KOPT-K1 (cell line): ENCODE results near the gene TSPAN17.

ENCODE experiments used
- H3K27ac ChIP-seq: fragments of 200-600 bp; sonication (generic); 2 replicates; pipeline ENCODE4 v1.5.1; 2016; ENCODE audit warnings: antibody characterized with exemption, mild to moderate bottlenecking, low read depth, low read length; ENCODE audit not compliant: poor library complexity, severe bottlenecking
- H3K36me3 ChIP-seq: fragments of 200-600 bp; sonication (generic); 2 replicates; pipeline ENCODE4 v1.5.1; 2017; ENCODE audit warnings: antibody characterized with exemption, mild to moderate bottlenecking, low read length, moderate library complexity; ENCODE audit not compliant: insufficient read depth
- H3K9me3 ChIP-seq: fragments of 200-600 bp; sonication (generic); 2 replicates; pipeline ENCODE4 v1.5.1; 2017; ENCODE audit warnings: antibody characterized with exemption, low read length, mild to moderate bottlenecking; ENCODE audit not compliant: insufficient read depth, poor library complexity, severe bottlenecking

The TSPAN17 gene

DNA sequence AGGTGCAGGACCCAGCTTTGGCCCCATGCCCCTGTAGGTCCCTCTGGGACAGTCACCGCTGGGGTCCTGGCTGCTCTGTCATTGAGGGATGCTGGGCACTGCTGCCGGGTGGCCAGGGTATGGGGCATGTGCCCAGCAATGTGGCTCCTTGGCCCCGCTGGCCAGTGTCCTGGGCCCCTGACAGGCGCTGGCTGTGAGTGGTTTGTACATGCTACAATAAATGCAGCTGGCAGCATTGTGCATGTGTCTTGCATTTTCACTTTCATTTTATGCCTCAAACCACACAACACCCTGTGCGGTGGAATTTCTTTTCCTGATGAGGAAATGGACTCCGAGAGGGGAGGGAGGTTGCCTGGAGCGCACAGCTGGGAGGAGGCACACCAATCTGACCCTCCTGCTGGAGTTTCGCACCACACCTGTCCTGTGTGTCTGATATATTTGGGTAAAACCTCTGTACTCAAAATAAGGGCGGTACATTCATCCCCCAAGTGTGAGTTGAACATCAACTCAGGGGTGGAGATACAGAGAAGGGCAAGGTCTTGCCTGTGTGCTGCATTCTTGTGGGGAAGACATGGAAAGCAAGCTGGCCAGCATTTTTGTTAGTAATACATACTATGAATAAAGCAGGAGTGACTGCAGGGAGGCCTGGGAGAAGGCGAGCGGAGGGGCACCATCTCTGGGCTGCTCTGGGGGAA, 11.7 kb downstream of the TSPAN17 start:
- Histone ChIP-seq H3K9me3 (no peaks in the 10 kb centered on the region), H3K27ac (peak overlapping the region; percentile 40), H3K36me3 (no peaks in the 10 kb centered on the region)

DNA sequence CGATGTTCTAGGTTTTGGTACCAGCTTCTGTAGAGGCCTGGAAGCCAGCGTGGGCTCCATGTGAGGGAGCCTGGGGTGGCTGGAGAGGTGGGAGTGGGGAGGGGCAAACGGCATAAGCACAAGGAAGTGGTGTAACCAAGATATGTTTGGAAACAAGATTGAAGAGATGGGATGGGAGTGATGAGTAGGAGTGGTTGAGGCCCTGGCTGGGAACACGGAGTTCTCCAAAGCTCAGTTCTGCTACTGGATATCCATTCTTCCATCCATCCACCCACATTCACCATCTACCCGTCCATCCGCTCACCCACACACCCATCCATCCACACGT, 12.2 kb downstream of the TSPAN17 start:
- Histone ChIP-seq H3K36me3 (no peaks in the 10 kb centered on the region), H3K9me3 (no peaks in the 10 kb centered on the region), H3K27ac (peak overlapping the region; percentile 40)

DNA sequence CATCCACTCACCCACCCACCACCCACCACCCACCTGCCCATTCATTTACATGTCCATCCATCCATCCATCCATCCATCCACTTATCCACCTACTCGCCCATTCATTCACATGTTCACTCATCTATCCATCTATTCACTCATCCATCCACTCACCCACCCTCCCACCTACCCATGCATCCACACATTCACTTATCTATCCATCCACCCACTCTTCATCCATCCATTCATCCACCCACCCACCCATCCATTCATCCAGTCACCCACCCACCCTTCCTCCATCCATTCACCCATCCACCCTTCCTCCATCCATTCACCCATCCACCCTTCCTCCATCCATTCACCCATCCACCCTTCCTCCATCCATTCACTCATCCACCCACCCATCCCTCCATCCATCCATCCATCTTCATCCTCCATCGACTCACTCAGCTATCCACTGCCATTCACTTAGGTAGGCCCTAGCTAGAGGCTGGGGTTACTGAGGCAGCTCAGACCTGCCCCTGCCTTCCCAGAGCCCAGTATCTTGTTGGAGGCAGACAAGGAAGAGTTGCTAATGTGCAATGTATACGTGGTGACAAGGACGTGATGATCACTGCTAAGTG, 12.7 kb downstream of the TSPAN17 start:
- Histone ChIP-seq H3K27ac (no peak overlapping the region), H3K9me3 (no peaks in the 10 kb centered on the region), H3K36me3 (no peaks in the 10 kb centered on the region)

DNA sequence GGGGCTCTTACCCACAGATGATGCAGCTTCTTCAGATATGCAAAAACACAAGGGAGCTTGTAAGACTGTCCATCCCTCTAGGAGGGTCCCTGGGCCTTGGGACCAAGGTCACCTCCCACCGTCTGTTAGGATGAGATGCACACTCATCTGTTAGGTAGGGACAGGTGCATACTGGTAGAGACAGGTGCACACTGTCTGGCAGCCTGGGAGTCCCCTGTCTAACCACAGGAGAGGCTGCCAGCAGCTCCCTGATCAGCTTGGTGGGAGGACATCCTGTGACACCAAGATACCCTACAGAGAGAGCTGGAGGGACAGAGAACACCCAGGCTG, 13.2 kb downstream of the TSPAN17 start:
- no peaks in the 10 kb centered on the region for H3K9me3 ChIP-seq
- no peaks in the 10 kb centered on the region for H3K36me3 ChIP-seq
- H3K27ac ChIP-seq: no peak overlapping the region

DNA sequence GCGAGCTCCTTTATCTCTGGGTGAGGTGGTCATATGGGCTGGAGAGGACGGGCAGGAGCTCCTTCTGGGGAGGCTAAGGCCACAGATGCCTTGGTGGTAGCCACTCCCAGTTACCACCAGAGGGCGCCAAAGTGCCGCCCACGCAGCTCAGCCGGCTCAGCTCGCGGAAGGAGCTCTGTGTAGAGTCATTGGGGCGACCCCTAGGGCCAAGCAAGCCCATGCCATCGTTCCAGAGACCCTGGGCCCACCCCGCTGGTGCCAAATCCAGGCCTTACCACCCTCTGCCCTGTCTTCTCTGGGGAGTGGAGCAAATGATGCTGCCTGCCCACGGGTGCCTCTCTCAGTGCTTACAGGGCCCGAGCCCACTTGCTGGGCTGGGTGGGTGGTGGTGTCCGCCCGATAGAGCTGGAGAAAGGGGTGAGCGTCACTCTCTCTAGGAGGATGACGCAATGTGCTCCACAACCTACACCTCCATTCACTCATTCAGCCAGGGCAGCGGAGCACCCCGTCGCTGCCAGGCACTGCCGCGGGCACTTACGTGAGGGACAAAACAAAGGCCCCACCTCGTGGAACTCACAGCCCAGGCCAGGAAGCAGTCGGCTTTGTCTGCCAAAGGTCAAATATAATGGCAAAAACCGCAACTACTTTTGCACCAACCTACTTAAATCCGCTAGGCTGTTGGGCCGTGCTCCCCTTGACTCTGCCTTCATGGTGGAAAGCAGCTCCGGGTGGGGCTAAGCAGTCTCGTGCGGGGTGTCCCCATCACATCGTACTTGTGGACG, 13.8 kb downstream of the TSPAN17 start:
- Histone ChIP-seq H3K9me3 (no peaks in the 10 kb centered on the region), H3K27ac (no peak overlapping the region), H3K36me3 (no peaks in the 10 kb centered on the region)

DNA sequence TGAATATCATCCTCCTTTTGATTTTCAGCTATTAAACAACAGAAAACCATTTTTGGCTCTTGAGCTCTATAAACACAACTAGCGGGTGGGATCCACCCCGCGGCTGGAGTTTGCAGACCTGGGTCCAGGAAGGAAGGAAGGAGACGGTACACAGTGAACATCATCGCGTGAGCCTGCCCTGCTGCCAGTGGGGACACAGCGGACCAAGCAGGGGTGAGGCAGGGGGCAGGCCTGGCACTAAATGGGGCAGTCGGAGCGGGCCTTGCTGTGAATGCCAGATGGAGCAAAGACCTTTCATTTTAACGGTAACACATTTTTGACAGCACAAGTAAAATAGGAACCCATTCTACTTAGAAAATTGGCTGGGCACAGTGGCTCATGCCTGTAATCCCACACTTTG, 14.4 kb downstream of the TSPAN17 start:
- Histone ChIP-seq H3K36me3 (no peaks in the 10 kb centered on the region), H3K9me3 (no peaks in the 10 kb centered on the region), H3K27ac (no peak overlapping the region)

DNA sequence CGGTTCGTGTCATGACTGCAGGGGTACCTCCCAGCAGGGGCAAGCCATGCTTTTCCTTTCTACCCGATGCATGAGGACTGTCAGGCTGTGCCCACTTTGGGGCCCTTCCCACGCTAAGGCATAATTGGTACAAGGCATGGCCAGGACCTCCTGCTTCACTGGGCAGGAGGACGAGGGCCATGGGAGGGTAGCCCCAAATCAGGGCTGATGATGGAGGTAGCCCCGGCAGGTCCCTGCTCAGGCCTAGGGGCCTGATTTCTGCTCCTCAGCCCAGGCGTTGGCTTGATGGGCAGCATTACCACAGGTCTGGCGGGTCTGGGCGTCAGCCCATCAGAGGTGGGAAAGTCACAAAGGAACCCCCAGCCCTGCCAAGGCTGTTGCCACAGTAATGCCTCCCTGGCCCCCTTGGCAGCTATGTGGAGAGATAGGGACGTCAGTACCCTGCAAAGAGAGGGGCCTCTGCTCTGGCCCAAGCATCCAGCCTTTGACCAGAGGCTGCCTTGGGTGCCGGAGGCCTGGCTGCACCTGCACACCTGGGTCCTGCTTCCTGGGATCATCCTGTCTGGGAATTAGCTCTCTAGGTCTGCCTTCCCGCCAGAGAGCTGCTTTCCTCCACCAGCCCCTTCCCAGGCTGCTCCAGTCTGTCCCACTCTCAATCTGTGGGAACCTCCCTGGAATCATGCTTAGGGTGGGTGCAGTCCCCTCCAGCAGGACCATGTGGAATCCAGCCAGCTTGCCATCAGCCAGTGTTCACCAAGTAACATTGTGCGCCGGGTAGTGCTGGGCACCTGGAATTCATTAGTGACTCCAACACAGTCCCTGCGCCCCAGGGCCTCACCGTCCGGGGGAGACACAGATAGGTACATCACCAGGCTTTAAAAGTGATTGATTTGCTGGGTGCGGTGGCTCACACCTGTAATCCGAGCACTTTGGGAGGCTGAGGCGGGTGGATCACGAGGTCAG, 15.4 kb downstream of the TSPAN17 start:
- Histone ChIP-seq H3K9me3 (no peaks in the 10 kb centered on the region), H3K27ac (no peak overlapping the region), H3K36me3 (no peaks in the 10 kb centered on the region)

DNA sequence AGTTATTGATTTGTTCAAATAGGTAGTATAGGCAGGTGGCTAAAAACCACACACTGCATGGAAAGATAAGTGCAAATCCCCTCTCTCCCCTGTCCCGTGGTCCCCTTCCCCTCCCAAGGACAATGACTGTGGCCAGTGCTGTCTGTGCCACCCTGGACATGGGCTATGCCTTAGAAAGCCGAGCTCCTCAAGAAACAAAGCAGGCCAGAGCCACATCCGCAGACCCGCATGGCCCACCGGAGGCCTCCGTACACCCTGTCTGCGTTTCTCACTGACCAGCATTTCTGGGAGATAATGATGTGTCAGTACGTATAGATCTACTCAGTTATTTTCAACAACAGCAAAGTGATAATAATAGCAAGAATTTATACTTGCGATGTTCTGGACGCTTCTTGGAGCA, 16.3 kb downstream of the TSPAN17 start:
- no peaks in the 10 kb centered on the region for H3K9me3 ChIP-seq
- no peak overlapping the region for H3K27ac ChIP-seq
- no peaks in the 10 kb centered on the region for H3K36me3 ChIP-seq

DNA sequence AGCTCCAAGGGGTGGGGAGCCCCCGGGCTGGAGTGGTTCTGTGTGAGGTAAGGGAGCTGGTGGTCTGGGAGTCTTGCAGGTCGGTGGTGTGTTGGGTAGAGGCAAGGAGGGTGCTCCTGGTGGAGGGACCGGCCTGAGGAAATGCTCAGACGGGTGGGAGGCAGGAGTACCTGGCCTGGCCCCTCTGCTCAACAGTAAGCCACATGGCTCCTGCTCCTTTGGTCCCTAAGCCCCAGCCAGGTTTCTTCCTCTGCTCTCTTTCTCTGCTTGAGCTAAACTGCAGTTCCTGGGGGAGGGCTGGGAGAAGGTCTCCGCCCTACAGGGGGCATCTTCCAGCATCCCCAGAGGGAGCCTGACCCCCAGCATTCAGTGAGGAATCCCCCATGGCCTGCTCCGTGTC, 17.2 kb downstream of the TSPAN17 start:
- Histone ChIP-seq H3K36me3 (no peaks in the 10 kb centered on the region), H3K9me3 (no peaks in the 10 kb centered on the region), H3K27ac (no peak overlapping the region)

DNA sequence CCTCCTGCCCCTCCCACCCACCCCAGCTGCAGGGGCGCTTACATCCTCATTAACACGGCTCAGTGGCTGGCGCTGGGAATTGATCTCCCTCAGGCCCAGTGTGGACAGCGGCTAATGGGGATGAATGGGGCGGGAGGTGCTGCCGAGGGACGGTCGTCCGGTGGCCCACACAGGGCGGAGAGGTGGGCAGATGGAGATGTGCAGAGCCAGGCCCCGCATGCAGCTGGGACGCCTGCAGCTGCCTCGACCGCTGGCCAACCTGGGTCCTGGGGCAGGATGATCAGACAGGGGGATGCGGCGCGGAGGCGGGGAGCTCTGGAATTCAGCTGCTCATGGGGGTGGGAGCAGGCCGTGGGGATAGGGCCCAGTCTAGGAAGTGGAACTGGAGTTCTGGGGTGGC, 17.6 kb downstream of the TSPAN17 start:
- Histone ChIP-seq H3K27ac (no peak overlapping the region), H3K36me3 (no peaks in the 10 kb centered on the region), H3K9me3 (no peaks in the 10 kb centered on the region)

DNA sequence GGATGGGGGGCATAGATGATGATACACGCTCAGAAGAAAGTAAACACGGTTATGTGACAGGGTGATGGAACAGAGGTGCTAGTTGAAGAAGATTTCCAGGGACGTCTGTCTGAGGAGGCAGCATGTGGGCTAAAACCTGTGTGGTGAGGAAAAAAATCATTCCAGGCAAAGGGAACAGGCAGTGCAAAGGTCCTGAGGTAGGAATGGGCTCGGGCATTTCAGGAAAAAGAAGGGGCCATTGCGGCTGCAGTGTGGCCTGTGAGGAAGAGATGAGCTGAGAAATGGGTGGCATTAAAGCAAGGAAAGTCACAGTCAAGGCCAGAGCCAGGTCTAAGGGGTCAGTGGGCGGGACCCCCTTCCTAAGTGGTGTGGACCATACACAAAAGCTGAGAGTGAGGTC, 18.2 kb downstream of the TSPAN17 start:
- Histone ChIP-seq H3K36me3 (no peaks in the 10 kb centered on the region), H3K9me3 (no peaks in the 10 kb centered on the region), H3K27ac (no peak overlapping the region)

DNA sequence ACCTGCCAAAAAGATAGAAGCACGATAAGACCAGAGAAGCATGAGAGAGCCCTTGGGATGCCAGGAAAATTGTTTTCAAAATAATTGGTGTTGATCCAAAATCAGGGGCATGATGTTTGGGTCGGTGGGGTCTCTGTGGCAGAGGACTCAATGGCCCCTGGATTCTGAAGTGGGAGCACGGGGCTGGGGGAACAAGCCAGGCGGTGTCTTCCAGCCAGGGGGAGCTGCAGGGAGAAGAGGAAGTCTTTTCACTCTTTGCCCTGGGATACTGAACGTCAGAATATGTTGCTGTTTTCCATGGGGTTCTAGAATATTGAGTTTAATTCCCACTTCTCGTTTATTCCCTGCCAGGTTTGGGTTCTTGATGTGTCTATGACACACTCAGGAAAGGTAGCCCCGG, 20.4 kb downstream of the TSPAN17 start:
- H3K9me3 ChIP-seq: no peaks in the 10 kb centered on the region
- no peaks in the 10 kb centered on the region for H3K36me3 ChIP-seq

DNA sequence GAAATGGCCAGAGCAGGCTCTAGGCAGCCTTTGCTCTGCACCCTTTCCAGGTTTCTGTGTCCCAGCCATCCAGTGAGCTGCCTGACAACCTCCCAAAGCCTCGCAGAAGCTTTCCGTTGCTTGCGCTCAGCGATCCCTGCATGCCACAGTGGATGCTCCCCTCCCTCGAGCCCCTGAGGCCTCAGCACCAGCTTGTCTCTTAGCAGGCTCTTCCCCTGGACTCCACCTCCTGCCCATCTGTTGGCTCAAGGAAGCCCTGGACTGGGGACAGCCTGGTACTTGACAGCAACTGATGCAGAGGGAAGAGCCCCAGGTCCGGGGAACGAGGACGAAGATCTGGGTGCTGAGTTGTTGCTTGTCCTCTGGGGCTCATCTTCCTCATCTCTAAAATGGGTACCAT, 23.2 kb downstream of the TSPAN17 start:
- Histone ChIP-seq H3K27ac (no peak overlapping the region), H3K36me3 (no peaks in the 10 kb centered on the region), H3K9me3 (no peaks in the 10 kb centered on the region)

More for the DNA sequence above, 20.4 kb downstream of the TSPAN17 start:
- no peak overlapping the region for H3K27ac ChIP-seq

DNA sequence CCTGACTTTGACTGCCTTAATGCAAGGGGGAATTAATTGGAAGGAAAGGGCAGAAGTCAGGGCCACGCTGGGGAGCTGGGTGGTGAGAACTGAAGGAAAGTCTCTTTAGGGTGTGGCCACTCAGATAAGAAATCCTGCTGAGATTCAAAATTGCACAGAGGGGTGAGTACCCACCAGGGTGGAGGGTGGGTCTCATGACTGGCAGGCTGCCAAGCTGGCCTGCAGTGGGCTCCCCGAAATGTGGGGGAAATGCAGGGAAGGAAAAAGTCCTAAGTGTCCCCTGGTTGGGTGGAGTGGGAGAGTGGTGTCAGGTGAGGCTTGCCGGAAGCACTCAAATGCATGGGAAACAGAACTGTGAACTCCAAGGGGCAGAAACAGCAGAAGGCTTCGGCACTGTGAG, 24.1 kb downstream of the TSPAN17 start:
- H3K36me3 ChIP-seq: no peaks in the 10 kb centered on the region

More for the DNA sequence above, 24.1 kb downstream of the TSPAN17 start:
- no peaks in the 10 kb centered on the region for H3K9me3 ChIP-seq
- H3K27ac ChIP-seq: no peak overlapping the region
